GM10266 (cell line): ENCODE results near the gene THAP4.

Source experiments
- DNase-seq: peaks from one replicate; pipeline ENCODE4 v3.0.0; 2012; ENCODE audit errors: extremely low spot score
- CTCF ChIP-seq: IDR thresholded peaks from 2 replicates; pipeline ENCODE4 v1.5.1; 2012; ENCODE audit warnings: mild to moderate bottlenecking, low read depth; ENCODE audit not compliant: control insufficient read depth, insufficient read depth; ENCODE audit errors: missing control alignments

The THAP4 gene

GRCh38 chr2:241551998-241552737 is 84.8 kb downstream of the THAP4 start:
- TF ChIP-seq CTCF, result no peak

GRCh38 chr2:241551599-241551997 is 85.4 kb downstream of the THAP4 start:
- TF ChIP-seq CTCF, result no peak
- DNase-seq, result no peak

More at GRCh38 chr2:241551998-241552737, 84.8 kb downstream of the THAP4 start:
- no peak for DNase-seq

- TF ChIP-seq CTCF, result no peak
- no peak for DNase-seq
These were observed 86.1 kb downstream of the THAP4 start for GRCh38 chr2:241550616-241551580.

- no peak for DNase-seq
- no peak for TF ChIP-seq CTCF
These were observed 88.5 kb downstream of the THAP4 start for GRCh38 chr2:241548451-241548835.

GRCh38 chr2:241547781-241548450 is 89.0 kb downstream of the THAP4 start:
- DNase-seq, result no peak
- no peak for TF ChIP-seq CTCF

- no peak for TF ChIP-seq CTCF
- no peak for DNase-seq
These were observed 90.0 kb downstream of the THAP4 start for GRCh38 chr2:241546771-241547498.
